CD1c-positive myeloid dendritic cell (primary cell): ENCODE results near the gene PANK2.
"Not testable (repeated sequence)": the region's sequence is repeated elsewhere in the genome, so short reads cannot be mapped to it uniquely, and the experiment has no call there.

ENCODE experiments used
- DNase-seq: peaks from one replicate; pipeline ENCODE4 v3.0.0-alpha.2; 2016; ENCODE audit errors: extremely low spot score

PANK2 gene

DNA sequence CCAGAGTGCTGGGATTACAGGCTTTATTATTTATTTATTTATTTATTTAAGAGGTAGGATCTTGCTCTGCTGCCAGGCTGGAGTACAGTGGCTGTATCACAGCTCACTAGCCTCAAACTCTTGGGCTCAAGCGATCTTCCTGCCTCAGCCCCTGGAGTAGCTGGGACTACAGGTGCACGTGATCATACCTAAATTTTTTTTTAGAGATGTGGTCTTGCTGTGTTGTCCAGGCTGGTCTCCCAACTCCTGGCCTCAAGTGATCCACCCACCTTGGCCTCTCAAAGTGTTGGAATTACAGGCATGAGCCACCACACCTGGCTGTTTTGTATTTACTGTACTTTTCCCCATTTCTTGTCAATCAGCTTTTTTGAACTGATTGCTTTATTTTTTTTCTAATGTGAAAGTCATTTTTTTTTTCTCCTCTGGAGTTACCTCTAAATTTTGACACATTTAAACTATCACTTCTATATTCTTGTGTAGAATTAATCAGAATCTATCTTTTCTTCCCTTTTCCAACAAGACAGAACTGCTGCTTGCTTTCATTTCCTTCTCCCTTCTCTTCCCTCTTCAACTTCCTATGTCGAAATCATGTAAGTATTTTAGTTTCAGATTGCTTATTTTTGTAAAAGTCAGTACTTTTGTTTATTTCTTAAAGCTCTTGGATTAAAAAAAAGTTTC is 12.0 kb downstream of the PANK2 start:
- peak; percentile 85 for DNase-seq

- DNase-seq, result peak; percentile 25
Observed at GRCh38 chr20:3901706-3902440, 12.7 kb downstream of the PANK2 start.

GRCh38 chr20:3902446-3902845 is 13.3 kb downstream of the PANK2 start:
- no peak for DNase-seq

DNA sequence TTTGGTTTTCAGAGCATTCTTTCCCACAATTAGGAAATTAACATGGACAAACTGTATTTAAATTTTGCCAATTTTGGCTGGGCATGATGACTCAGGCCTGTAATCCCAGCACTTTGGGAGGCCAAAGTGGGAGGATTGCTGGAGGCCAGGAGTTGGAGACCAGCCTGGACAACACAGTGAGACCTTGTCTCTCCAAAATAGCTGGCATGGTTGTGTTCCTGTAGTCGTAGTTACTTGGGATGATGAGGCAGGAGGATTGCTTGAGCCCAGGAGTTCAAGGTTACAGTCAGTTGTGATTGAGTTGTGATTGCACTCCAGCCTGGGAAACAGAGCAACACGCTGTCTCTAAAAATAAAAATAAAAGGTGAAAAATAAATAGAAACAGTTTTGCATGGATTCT is 15.0 kb downstream of the PANK2 start:
- no peak for DNase-seq

DNA sequence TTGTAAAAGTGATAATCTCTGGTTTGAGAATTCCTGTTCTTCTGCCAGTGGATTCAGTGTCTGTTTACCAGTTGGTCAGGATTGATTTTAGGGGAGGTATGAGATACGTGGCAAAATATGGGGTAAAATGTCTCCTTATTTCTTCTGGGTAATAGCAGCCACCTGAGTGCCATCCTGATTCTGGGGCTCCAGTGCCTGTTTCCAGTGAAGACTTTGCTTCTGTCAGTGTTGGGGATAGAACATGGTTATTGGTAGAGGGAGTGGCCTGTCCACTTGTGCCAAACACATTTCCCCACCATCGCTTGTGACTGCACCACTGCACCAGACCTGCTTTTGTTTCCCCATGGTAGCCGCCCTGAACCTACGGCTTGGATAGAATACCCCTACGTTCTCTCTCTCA is 15.7 kb downstream of the PANK2 start:
- DNase-seq, result no peak

DNA sequence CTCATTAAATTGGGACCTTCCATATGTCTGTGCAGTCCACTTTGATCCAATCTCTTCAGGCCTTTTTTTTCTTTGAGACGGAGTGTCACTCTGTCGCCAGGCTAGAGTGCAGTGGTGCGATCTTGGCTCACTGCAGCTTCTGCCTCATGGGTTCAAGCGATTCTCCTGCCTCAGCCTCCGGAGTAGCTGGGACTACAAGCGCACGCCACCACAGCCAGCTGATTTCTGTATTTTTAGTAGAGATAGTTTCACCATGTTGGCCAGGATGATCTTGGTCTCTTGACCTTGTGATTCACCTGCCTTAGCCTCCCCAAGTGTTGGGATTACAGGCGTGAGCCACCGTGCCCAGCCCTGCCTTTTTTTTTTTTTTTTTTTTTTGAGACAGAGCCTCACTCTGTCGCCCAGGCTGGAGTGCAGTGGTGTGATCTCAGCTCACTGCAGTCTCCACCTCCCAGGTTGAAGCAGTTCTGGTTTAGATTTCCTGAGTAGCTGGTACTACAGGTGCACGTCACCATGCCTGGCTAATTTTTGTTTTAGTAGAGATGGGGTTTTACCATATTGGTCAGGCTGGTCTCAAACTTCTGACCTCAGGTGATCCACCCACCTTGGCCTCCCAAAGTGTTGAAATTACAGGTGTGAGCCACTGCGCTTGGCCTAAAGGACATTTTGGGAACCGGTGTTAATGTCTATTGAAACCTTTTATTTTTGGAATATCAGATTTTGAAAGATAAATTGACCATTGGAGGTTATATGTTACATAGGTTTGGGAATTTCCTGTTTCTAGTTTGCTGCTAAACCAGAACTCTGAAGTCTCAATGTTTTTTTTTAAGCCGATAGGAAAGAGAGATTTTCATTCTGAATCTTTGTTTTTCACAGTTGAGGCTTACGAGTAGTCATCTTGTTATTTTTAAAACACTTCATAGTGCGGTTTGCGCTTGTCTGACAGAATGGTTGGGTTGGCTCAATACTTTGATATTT is 17.8 kb downstream of the PANK2 start:
- not testable (repeated sequence) for DNase-seq

DNA sequence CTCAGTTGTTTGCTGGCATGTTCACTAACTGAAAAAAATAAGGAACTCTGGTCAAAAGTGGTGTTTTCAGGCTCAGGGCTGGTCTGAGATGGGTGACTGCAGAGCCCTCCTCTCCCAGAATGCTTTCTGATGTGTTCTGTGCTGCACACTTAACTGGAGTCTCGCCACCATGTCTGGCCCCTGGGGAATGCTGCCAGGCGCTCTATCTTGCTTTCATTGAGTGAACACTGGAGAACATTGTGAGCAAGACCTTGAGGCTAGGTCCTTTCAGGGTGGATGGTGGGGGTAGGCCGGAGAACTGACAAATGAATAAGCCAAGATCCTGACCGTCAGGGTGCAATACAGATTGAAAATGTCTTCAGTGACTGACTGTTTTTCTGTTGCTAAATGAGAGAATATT is 19.5 kb downstream of the PANK2 start:
- DNase-seq, result no peak

GRCh38 chr20:3909952-3910366 is 20.8 kb downstream of the PANK2 start:
- no peak for DNase-seq

GRCh38 chr20:3910853-3911252 is 21.7 kb downstream of the PANK2 start:
- no peak for DNase-seq

DNA sequence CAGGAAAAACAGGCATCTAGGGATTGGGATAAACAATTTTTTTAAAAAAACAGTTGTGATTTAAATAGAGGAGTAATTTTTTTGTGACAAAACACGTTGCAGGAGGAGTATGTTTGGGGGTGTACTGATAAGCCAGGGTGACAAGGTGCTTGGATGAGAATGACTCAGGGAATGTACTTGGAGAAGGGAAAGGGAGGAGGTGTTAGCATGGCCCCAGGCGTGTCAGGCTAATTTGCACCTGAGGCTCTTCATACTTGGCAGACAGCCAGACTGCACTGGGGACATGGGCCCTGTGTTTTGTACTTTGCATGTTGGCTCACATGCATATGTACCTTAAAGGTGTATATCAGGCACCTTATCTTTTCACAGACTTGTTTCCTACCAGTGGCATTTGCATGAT is 22.8 kb downstream of the PANK2 start:
- no peak for DNase-seq

DNA sequence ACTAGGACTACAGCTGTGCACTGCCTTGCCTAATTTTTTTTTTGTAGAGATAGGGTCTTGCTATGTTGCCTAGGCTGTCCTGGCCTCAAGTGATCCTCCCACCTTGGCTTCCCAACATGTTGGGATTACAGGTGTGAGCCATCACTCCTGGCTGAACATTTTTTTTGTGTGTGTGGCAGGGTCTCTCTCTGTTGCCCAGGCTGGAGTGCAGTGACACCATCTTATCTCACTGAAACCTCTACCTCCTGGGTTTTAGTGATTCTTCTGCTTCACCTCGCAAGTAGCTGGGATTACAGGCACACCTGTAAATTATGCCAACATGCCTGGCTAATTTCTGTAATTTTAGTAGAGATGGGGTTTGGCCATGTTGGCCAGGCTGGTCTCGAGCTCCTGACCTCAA is 25.3 kb downstream of the PANK2 start:
- no peak for DNase-seq

- no peak for DNase-seq
Observed at GRCh38 chr20:3915691-3916090, 26.5 kb downstream of the PANK2 start.

- DNase-seq, result no peak
Observed at GRCh38 chr20:3916364-3916763, 27.2 kb downstream of the PANK2 start.

- no peak for DNase-seq
Observed at GRCh38 chr20:3919352-3919751, 30.2 kb downstream of the PANK2 start.

DNA sequence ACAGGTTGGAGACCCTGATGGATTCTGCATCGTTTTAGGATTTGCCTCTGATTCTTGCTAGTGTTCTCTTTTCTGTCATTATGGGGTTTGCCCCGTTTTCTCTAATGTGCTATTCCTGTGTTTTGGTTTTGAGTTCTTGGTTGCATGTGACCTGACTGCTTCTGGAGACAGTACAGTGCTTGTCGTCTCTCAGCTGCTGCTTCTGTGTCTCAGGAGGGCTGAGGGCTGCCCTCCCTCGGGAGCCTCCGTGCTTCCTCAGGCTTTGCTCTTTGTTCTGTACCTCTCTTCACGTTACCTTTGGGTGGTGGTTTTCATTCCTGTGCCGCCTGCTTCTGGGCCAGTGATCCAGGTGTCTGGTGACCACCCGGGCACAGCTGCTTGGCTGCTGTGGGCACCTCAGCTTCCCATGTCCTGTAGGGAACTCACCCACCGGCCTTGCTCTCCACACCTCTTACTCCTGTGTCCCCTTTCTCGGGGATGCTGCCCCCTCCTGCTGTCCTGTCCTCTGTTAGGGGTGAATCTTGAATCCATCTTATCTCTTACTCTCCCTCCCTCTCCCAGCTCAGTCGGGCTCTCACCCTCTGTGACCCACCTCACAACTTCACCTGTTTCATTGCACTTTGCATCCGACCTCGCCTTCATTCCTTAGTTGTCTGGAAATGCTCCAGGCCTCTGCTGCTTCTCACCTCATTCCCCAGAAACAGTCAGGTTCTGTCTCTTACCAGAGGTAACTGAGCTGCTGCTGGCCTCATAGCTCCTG is 33.2 kb downstream of the PANK2 start:
- no peak for DNase-seq

DNA sequence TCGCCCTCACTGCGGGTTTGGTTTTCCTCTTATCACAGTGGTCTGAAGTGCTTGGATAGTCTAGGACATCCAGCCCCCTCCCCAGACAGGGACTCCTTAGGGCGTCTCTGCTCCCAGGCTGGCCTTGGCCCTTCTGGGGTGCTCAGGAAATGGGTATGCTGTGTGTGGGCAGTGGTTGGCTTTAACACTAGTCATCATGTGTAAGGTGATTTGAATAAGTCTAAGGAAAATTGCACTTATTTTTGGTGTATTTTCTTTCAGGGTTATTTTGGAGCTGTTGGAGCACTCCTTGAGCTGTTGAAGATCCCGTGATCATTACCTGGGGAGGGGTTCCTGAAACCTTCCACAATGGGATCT is 33.8 kb downstream of the PANK2 start:
- DNase-seq, result no peak

DNA sequence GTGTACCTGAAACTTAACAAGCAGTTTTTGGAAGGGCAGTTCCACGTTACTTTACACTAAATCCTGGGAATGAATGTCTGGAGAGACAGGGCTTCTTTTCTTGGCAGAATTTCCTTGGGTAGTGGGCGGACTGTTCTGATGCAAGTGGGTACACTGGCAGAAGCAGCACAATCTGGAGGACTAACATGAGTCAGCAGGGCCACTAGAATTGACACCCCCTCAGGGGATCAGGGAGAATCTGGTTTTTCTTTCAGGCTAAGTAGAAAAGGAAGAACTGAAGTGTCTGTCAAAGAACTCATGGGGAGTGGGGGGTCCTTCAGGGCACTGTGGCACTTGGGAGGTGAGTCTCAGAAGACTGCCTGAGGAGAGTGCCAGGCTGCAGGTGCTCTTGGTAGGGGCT is 34.6 kb downstream of the PANK2 start:
- peak; percentile 83 for DNase-seq

GRCh38 chr20:3924304-3925112 is 35.3 kb downstream of the PANK2 start:
- DNase-seq, result peak; percentile 90

DNA sequence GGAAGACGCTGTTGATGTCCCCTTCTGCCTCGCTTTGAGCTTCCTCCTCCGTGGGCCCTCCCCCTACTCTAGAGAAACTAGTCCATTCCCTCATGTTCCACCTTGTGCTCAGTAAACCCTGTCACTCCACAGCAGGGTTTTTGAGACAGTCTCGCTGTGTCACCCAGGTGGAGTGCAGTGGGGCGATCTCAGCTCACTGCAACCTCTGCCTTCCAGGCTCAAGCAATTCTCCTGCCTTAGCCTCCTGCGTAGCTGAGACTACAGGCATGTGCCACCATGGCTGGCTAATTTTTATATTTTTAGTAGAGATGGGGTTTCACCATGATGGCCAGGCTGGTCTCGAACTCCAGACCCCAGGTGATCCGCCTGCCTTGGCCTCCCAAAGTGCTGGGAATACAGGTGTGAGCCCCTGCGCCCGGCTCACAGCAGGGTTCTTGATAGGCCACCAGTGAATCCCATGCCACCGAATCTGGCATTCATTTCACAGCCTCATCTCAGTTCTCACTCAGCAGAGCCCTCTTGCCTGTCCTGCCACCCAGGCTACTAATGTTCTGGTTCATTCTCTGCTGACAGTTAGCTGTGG is 36.0 kb downstream of the PANK2 start:
- no peak for DNase-seq

DNA sequence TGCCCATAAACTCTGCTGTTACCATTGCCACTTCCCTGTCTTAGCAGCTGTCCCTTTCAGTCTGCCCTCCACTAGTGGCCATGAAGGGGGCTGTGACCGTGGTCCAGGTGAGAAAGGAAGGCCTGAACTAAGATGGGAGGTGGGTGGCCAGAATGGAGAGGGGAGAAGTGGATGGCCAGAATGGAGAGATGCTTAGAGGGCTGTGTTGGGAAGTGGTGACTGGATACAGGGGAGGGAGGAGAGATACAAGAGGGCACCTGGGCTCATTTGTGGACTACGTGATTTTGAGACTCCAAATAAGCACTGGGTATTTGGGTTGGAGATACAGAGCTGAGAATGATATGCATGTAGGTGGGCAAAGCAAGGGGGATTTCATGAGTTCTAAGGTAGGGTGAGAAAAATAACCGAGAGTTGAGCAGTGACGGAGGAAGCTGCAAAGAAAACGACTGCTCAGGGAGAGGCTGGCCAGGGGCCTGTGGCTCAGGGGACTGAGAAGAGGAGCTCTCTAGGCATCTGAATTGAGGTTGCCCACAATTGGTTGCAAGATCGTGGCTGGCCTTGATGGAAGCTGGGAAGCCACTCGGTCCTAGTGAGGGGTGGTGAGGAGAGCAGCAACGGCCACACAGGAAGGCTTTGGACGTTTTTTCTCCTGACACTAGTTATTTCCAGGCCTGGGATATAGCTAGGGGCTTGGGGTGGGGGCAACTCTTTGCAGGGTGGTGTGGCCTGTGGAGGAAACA is 36.9 kb downstream of the PANK2 start:
- no peak for DNase-seq
